Measurements from ENCODE around the gene MPRIP.

- TF ChIP-seq CTCF (IDR thresholded peaks at IDR 0.05) = no peak
- no peak for TF ChIP-seq POLR2AphosphoS5 (IDR thresholded peaks at IDR 0.05)
- no peak for TF ChIP-seq POLR2A (IDR thresholded peaks at IDR 0.05)
- no peak for TF ChIP-seq EP300 (IDR thresholded peaks at IDR 0.05)
These were observed 158.1 kb downstream of the MPRIP start for GRCh38 chr17:17200311-17200710.
